ENCODE data around the gene RALGPS1.
A peak's percentile ranks its signal among the peaks of the same experiment; 100 is the strongest.

The RALGPS1 gene

GRCh38 chr9:126907058-126907457, 7.5 kb upstream of the RALGPS1 start:
- no peak for DNase-seq

DNA sequence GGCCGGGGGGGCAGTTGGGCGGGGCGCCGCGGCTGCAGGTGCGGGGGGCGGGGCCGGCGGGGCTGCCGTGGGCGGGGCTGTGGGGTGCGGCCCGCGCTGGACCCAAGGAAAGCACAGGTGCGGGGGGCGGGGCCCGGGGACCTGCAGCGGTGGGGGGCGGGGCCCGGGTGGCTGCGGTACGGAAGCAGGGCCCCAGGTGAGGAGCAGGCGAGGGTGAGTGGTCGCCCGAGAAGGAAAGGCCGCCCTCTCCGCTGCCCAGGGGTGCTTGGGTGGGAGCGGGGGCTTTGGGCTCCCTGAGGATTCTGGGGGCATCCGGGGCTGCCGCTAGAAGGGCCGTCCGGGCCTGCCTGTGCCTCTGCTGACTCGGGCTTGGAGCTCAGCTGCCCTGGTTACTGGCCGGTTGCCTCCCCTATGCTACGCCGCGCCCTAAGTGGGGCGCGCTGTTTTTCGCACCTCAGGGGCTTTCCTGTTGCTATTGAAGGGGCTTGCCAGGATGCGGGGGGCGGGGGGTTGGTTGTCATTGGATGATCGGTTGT, 767 bp downstream of the RALGPS1 start:
- no peak for DNase-seq

- DNase-seq: no peak
These were observed 1.4 kb downstream of the RALGPS1 start for GRCh38 chr9:126915846-126916543.

- DNase-seq: peak; percentile 42
These were observed 2.3 kb downstream of the RALGPS1 start for GRCh38 chr9:126916909-126917308.

DNA sequence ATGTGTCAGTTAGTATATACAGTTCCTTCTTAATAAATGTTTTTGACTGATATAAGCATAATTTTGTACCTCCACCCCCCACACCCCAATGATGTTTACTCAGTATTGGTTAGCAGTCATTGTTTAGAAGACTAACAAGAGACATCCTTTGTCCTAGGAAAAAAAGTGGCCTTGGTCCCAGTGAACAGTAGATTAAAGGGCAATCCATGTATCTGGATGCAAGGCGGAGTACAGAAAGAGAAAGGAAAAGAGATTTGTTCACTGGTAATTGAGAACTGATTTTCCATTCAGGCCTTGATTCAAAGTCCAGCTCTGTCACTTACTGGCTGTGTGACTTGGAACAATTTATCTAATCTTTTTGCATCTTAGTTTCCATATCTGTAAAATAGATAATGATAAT, 4.6 kb downstream of the RALGPS1 start:
- no peak for DNase-seq

DNA sequence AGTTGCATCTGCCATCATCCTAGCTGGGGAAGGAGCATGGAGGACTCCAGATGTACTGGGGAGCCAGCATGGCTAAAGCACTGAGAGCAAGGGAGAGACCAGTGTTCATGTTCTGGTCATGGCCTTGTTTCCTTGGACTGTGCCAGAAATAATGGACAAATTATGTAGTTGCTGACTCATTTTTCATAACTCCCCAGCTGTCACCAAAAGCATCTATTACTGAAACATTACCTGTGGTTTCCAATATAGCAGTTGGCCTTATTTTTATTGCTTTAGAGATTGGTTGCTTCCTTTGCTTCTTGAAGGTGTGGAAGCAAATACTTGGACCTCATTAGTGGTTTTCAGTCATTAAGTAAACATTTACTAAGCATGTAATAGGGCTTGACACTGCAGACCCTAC, 11.3 kb downstream of the RALGPS1 start:
- DNase-seq: no peak

GRCh38 chr9:126926364-126926763, 11.8 kb downstream of the RALGPS1 start:
- DNase-seq: no peak

DNA sequence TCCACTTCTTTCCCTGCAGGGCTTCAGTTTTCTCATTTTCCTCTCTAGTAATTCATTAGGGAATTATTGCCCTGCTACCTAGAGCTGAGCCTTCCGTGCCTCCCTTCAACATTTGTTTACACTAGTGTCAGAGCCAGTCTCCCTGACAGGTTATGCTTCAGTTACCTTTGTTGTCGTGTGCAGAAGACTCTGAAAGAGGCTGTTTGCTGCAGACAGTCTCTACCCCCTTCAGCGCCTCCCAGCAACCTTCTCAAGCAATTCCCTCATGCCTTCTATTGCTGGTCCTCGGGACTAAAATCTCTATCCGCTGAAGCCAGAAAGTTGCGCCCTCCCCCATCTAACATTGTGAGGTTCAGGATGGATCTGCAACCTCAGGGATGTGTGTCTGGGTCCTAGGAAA, 12.8 kb downstream of the RALGPS1 start:
- no peak for DNase-seq

DNA sequence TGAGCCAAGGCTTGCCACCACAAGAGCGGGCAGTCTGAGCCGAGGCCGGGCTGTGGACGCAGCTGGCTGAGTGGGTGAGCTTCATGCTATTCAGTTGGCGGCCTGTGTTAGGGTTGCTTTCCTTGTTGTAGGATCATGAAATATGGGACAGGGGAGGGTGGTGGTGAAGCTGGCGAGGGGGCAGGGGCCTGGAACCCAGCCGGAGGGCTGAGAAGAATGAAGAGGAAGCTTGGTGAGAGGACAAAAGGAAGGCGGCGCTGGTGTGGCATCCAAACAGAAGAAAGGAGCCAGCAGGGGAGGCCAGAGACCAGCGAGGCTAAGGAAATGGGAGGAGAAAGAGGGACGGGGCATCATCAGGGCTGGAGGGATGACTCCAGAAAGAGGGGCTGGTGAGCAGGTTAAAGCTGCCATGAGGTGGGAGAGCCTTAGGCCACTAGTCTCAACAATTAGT, 18.3 kb downstream of the RALGPS1 start:
- no peak for DNase-seq

DNA sequence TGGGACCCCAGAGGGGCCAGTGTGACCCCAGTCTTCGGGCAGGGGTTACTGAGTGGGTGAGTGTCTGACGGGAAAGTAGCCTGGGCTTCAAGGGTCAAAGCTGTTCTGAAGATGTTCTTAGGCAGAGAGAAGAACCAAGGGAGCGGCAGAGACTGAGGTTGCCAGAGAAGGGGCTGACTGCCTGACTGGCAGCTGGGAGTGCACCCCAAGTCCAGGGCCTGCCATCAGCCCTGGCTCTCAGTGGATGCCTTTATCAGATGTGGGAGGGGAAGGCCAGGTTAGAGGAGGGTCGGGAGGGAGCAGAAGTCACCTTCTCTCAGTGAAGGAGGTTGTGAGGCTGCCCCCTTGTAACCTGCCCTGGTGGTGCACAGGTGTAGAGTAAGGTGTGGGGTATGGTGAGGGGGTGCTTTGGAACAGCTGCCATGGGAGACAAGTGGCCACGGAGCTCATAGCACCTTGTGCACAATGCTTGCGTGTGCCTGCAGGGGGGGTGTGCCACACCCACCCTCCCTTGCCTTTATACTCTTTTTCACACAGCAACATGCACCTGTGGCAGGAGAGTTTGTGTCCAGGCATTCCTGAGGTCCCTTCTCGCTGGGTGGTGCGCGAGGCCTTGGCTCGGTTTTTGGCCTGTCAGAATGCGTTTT, 18.9 kb downstream of the RALGPS1 start:
- no peak for DNase-seq

GRCh38 chr9:126934441-126934840, 19.9 kb downstream of the RALGPS1 start:
- DNase-seq: no peak

DNA sequence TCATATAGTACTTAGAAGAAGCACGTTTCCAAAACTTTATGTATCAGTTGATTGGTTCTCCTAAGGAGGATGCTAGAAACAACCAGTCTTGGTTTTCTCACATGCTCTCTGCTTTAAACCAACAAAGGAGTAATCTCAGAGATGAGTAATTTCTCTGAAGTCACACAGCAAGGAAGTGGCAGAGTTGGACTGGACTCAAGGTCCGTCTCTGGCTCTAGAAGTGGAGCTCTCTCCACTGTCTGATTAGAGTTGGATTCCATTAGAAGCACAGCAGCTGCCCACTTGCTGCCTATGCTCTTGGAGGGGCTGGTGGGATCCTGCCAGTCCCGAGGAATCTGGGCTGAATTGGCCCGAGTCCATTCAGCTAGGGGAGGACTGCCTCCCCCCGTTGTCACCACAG, 21.0 kb downstream of the RALGPS1 start:
- no peak for DNase-seq

- DNase-seq: no peak
These were observed 22.9 kb downstream of the RALGPS1 start for GRCh38 chr9:126937444-126937843.

DNA sequence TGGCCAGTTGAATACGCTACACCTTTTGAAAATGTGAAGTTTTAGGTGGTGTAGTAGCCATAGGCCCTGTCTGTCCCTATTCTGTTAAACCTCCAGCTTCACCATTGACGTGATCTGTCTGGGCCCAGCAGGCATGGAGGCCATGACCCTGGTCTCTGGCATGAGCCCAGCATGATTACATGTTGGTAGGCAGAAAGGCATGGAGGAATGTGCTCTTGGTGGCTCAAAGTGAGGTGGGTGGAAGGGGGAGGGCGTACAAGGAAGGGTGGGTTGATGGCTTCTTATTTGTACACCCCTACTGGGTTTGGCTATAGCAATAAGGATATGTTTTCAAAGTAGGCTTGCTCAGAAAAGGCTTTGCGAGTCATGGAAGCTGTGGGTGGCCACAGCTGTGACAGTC, 23.7 kb downstream of the RALGPS1 start:
- DNase-seq: no peak

DNA sequence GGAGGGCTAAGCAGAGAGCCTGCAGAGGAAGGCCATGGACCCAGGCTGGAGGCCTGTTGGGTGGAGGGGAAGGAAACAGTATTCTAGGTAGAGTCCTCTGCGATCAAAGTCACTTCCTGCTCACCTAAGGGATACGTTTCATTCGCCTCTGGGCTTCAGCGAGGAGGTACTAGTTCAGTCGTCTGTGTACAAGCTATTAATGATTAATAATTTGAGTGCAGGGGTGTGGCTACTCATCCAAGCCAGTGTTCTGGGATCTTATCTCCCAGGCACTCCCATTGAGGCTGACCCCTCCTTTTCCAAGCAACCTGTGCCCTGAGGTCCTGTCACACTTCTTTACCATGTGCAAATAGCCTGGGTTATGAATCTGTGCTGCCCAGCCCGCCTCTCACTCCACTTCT, 25.2 kb downstream of the RALGPS1 start:
- no peak for DNase-seq

DNA sequence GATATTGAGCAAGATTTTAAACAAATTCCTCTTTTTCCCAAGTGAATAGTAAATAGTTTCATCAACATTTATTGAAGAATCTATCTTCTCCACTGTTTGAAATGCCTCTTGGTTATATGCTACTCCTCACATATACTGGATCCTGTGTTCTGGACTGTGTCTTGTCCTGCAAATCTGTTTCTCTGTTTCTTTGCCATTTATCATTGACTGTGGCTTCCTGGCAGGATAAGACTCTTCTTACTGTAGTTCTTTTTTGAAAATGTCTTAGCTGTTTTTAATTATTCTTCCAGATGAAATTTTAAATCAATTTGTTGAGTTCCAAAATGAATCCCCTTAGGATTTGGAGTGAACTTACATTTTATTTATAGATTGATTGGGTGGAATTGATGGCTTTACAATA, 27.8 kb downstream of the RALGPS1 start:
- DNase-seq: no peak

DNA sequence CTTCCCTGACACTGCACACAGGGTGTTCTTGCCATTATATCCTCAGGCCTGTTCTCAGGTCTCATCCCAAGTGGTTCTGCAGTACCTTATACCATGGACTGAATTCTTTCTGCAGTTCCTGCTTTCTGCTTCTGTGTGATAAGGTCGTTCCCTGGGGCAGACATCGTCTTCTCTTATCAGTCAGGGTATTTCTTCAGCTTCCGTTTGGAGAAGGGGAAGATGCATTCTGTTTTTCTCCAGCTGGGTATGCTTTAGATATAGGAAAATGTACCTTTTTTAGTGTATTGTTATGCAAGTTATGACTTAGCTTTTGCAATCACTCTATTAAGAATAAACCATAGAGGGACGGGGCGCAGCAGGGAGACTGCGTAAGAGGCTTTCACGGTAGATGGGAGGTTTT, 31.1 kb downstream of the RALGPS1 start:
- DNase-seq: peak; percentile 41

GRCh38 chr9:126947529-126947928, 32.9 kb downstream of the RALGPS1 start:
- no peak for DNase-seq

DNA sequence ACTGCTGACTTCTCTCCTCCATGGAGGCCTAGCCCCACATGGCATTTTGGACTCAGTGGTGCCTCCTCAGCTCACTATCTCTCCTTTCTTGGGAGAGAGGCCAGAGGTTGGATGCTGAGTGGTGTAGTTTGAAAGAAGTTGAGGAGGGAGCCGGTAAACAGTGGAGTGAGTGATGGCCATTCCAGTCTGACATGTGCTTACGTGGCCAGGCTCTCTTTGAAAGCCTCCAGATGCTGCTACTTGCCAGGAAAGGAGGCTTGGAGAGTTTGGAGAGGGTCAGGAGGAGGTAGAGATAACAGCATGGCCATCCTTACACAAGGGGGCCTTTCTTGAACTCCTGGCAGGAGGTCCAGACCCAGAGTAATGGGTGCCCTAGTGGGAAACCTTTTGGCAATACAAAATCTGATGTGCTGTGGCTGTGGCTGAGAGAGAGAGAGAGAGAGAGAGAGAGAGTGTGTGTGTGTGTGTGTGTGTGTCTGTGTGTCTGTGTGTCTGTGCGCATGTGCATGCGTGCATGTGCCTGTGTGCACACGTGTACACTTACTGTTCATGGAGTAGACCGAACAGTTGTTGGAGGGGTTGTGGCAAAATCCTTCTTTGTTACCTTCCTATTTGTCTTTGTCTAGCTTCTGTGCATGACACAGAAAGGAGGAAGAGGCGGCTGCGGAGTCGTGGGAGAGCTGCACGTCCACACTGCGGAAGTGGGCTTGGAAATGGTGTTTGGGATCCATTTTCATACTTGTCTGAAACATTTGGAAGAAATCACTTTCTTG, 37.8 kb downstream of the RALGPS1 start:
- no peak for DNase-seq

GRCh38 chr9:126953041-126953809, 38.6 kb downstream of the RALGPS1 start:
- no peak for DNase-seq

DNA sequence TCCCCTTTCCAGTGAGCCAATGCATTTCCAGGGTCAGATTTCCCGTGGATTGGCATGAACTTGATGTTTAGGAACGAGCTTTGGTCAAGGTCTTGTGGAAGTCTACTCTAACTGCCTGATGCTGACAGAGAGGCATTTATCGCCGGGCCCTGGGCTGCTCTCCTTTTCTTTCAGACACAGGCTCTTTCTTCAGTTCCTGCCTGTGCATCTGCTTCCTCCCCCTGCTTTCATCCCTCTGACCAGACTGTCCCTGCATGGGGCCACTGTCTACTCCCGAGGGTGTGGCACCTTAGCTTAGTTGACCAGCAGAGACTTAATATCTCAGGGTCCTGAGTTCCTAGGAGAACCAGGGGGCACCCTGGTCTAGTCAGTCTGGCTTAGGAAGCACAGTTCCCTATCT, 41.2 kb downstream of the RALGPS1 start:
- DNase-seq: no peak

DNA sequence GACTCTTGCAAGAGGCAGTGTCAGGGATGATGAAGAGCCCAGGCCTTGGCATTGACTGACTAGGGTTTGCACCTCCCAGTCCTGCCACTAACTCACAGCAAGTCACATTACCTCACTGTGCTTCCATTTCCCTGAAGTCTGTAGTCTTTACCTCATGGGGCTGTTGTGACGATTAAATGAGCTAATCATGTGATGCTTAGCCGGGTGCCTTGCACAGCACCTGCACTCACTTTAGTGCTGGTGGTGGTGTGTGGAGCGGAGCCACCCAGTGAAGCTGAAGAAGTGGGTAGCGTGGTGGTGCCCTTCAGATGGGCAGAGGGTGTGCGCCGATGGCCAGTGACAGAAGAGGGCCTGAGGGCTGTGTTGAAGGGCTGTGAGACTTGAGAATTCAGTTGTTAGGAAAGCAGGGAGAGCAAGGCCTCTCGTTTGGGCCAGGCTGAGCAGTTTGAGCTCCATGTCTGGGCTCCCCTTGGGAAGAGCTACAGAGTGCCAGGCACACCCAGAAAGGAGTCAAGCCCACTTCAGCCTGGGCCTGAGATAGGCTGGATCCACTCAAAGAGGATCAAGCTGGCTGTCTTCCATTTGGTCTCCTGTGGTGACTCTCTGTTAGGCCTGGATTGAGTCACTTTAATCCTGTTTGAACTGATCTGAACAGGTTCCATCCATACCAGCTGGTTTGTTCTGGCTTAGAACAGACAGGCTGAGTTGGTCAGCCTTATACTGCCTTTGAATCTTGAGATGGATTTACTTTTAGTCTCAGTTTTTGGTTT, 42.5 kb downstream of the RALGPS1 start:
- no peak for DNase-seq
